HEK293T (cell line): ENCODE results near the gene STMP1.
"Not testable (repeated sequence)": the region's sequence is repeated elsewhere in the genome, so short reads cannot be mapped to it uniquely, and the experiment has no call there.

Experiments
- CTCF ChIA-PET: fragments of 350-600 bp; formaldehyde crosslinking; extraction: SDS; loops from one replicate; lab custom pipeline; 2021; ENCODE audit warnings: antibody characterized with exemption, inconsistent platforms; lab: Yijun Ruan, JAX
- POLR2A ChIA-PET: fragments of 350-600 bp; formaldehyde crosslinking; extraction: SDS; loops from one replicate; lab custom pipeline; 2020; ENCODE audit warnings: antibody characterized with exemption, inconsistent platforms; lab: Yijun Ruan, JAX
- DNase-seq: peaks from one replicate; pipeline ENCODE4 v3.0.0; 2012; ENCODE audit warnings: mixed read lengths; ENCODE audit errors: extremely low spot score
- ARNT ChIP-seq: fragments of 450-650 bp; IDR thresholded peaks from 2 replicates; pipeline ENCODE4 v1.6.1; 2017; ENCODE audit warnings: mild to moderate bottlenecking
- BHLHE40 ChIP-seq: fragments of 450-650 bp; IDR thresholded peaks from 2 replicates; pipeline ENCODE4 v1.6.1; 2016; ENCODE audit warnings: mild to moderate bottlenecking, moderate library complexity, borderline replicate concordance
- CTBP1 ChIP-seq: fragments of 450-650 bp; IDR thresholded peaks from 2 replicates; pipeline ENCODE4 v1.6.1; 2016; ENCODE audit warnings: borderline replicate concordance
- ELF4 ChIP-seq: fragments of 450-650 bp; IDR thresholded peaks from 2 replicates; pipeline ENCODE4 v1.6.1; 2017; ENCODE audit warnings: antibody characterized with exemption
- FOXA1 ChIP-seq: fragments of 450-650 bp; IDR thresholded peaks from 2 replicates; pipeline ENCODE4 v1.6.1; 2016; ENCODE audit warnings: mild to moderate bottlenecking
- FOXK2 ChIP-seq: fragments of 450-650 bp; IDR thresholded peaks from 2 replicates; pipeline ENCODE4 v1.6.1; 2016; ENCODE audit warnings: mild to moderate bottlenecking
- FOXM1 ChIP-seq: fragments of 450-650 bp; IDR thresholded peaks from 2 replicates; pipeline ENCODE4 v1.6.1; 2017; ENCODE audit warnings: mild to moderate bottlenecking, borderline replicate concordance
- HDGF ChIP-seq: fragments of 450-650 bp; IDR thresholded peaks from 2 replicates; pipeline ENCODE4 v1.6.1; 2017; ENCODE audit warnings: antibody characterized with exemption, borderline replicate concordance
- L3MBTL2 ChIP-seq: fragments of 450-650 bp; conservative IDR thresholded peaks from 2 replicates; pipeline ENCODE4 v1.6.1; 2016; ENCODE audit warnings: mild to moderate bottlenecking
- LEF1 ChIP-seq: fragments of 450-650 bp; IDR thresholded peaks from 2 replicates; pipeline ENCODE4 v1.6.1; 2017; ENCODE audit warnings: mild to moderate bottlenecking, borderline replicate concordance
- NFRKB ChIP-seq: fragments of 450-650 bp; IDR thresholded peaks from 2 replicates; pipeline ENCODE4 v1.6.1; 2016; ENCODE audit warnings: mild to moderate bottlenecking, moderate library complexity
- SP1 ChIP-seq: fragments of 450-650 bp; IDR thresholded peaks from 2 replicates; pipeline ENCODE4 v1.6.1; 2017
- SUZ12 ChIP-seq: fragments of 450-650 bp; IDR thresholded peaks from 2 replicates; pipeline ENCODE4 v1.6.1; 2016; ENCODE audit warnings: mild to moderate bottlenecking
- TARDBP ChIP-seq: fragments of 450-650 bp; IDR thresholded peaks from 2 replicates; pipeline ENCODE4 v1.6.1; 2016
- ZNF384 ChIP-seq: fragments of 450-650 bp; IDR thresholded peaks from 2 replicates; pipeline ENCODE4 v1.6.1; 2016
- TF ChIP-seq, protein P1 (sequence below): fragments of 450-650 bp; IDR thresholded peaks from 2 replicates; pipeline ENCODE4 v1.6.1; 2016

STMP1 gene

DNA sequence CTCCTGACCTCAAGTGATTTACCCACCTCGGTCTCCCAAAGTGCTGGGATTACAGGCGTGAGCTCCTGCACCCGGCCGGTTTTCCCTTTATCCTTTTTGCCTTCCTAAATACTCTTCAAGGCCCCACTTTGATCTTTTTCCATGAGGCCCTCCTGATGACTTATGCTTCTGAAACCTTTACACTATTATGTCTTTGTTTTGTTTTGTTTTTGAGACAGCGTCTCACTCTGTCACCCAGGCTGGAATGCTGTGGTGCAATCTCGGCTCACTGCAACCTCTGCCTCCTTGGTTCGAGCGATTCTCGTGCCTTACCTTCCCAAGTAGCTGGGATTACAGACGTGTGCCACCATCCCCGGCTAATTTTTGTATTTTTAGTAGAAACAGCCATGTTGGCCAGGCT, 3.8 kb downstream of the STMP1 start:
- TF ChIP-seq NFRKB (no peak), FOXM1 (no peak), SP1 (no peak), ZNF384 (no peak), L3MBTL2 (no peak), ARNT (no peak), HDGF (no peak), SUZ12 (no peak), FOXA1 (no peak), ELF4 (no peak), BHLHE40 (no peak), LEF1 (no peak), CTBP1 (no peak), TARDBP (no peak)
- TF ChIP-seq, protein P1, sequence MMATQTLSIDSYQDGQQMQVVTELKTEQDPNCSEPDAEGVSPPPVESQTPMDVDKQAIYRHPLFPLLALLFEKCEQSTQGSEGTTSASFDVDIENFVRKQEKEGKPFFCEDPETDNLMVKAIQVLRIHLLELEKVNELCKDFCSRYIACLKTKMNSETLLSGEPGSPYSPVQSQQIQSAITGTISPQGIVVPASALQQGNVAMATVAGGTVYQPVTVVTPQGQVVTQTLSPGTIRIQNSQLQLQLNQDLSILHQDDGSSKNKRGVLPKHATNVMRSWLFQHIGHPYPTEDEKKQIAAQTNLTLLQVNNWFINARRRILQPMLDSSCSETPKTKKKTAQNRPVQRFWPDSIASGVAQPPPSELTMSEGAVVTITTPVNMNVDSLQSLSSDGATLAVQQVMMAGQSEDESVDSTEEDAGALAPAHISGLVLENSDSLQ = no peak
- ChIA-PET CTCF (no interaction called here), POLR2A (no interaction called here)
- DNase-seq = no peak

DNA sequence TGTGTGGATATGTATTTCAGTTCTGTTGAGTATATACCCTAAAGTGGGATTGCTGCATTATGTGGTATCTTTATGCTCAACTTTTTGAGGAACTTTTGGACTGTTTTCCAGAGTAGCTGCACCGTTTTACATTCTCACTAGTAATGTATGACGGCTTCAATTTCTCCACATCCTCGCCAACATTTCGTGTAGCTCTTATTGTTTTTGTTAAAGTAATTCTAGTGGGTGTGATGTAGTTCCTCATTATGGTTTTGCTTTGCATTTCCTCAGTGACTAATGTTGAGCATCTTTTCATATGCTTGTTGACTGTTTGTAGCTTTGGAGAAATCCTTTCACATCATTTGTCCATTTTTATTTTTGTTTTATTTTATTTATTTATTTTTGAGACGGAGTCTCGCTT, 4.5 kb downstream of the STMP1 start:
- no peak for DNase-seq
- ChIA-PET CTCF (no interaction called here), POLR2A (no interaction called here)
- TF ChIP-seq L3MBTL2 = no peak
- TF ChIP-seq FOXM1 = no peak
- no peak for TF ChIP-seq LEF1
- TF ChIP-seq ZNF384 = no peak
- TF ChIP-seq ELF4 = no peak
- TF ChIP-seq HDGF = no peak
- TF ChIP-seq TARDBP = no peak
- no peak for TF ChIP-seq BHLHE40
- TF ChIP-seq FOXK2 = no peak
- no peak for TF ChIP-seq SUZ12
- no peak for TF ChIP-seq NFRKB
- TF ChIP-seq, protein P1 = no peak
- TF ChIP-seq SP1 = no peak
- no peak for TF ChIP-seq CTBP1

DNA sequence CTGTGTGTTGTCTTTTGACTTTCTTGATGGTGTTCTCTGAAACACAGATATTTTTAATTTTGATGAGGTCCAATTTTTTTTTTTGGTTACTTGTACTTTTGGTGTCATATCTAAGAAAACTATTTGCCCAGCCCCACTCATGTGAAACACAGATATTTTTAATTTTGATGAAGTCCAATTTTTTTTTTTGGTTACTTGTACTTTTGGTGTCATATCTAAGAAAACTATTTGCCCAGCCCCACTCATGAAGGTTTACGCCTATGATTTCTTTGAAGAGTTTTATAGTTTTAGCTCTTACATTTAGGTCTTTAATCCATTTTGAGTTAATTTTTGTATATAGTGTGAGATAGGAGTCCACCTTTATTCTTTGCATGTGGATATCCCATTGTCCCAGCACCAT, 5.3 kb downstream of the STMP1 start:
- POLR2A ChIA-PET, CTCF ChIA-PET: not testable (repeated sequence)

DNA sequence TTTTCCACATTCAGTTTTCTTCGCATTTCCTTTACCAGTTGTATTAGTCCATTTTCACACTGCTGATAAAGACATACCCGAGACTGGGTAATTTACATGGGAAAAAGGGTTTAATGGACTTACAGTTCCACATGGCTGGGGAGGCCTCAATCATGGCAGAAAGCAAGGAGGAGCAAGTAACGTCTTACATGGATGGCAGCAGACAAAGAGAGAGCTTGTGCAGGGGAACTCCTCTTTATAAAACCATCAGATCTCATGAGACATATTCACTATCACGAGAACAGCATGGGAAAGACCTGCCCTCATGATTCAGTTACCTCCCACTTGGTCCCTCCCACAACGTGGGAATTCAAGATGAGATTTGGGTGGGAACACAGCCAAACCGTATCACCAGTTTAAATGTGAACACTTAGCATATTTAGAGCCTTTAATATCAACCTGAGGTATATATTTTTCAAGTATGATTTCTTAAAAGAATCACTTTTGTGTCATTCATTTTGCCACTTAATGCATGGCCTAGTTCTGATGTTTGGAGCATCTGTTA, 6.6 kb downstream of the STMP1 start:
- POLR2A ChIA-PET, CTCF ChIA-PET, DNase-seq: not testable (repeated sequence)

More for the DNA sequence above, 5.3 kb downstream of the STMP1 start:
- DNase-seq = not testable (repeated sequence)

DNA sequence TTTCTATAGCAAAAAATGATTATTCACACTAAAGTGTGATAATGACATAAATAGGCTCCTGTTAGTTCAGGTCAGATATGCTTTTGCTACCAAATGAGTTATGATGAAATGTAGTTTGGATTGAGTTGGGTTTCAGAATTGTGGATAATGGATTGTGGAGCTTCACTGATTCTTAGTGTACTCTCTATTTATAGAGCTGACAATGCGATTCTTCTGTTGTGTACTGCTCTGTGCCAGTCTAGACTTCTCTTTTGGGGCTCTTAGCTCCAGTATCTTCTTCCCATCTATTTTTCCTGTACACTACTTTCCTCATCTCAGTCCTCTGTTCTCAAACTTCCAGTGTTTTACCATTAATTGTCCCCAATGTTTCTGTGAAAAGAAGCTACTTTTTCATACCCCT, 7.5 kb downstream of the STMP1 start:
- DNase-seq = no peak
- ChIA-PET POLR2A (interaction anchor here (1.0 to 2.6 kb wide), 2 partner anchors 8 to 45 kb away, joined by 3 to 14 read pairs; partner anchors contain the start of gene STMP1), CTCF (interaction anchor here (3.7 kb wide), 1 partner anchor 41 kb away, joined by 11 read pairs; no protein-coding TSS in a partner anchor)
- TF ChIP-seq L3MBTL2 (no peak), CTBP1 (no peak), SP1 (no peak), ARNT (no peak), HDGF (no peak), TARDBP (no peak), NFRKB (no peak), FOXA1 (no peak), LEF1 (no peak), SUZ12 (no peak), ELF4 (no peak), FOXM1 (no peak)
- TF ChIP-seq, protein P1 = no peak

DNA sequence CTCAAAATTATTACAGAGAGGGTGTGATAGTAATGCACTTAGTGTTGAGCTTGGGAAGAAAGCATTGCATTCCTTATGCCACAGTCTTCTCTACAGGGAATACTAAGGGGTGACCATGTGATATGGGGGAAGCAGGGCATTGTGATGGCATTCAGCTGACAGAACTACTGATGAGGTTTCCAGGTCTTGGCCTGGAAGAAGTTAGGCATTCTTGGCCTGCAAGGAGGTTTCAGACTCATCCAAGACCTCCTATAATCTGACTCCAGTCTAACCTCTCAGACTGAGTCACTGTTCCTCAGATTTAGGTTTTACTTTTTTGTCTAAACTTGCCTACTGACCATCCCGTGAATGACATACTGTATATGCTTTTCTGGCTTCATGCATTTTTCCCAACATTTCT, 7.9 kb downstream of the STMP1 start:
- no peak for DNase-seq
- ChIA-PET POLR2A (interaction anchor here (1.0 to 2.6 kb wide), 2 partner anchors 8 to 44 kb away, joined by 3 to 14 read pairs; partner anchors contain the start of gene STMP1), CTCF (interaction anchor here (3.7 kb wide), 1 partner anchor 41 kb away, joined by 11 read pairs; no protein-coding TSS in a partner anchor)
- TF ChIP-seq LEF1 (no peak), CTBP1 (no peak), SUZ12 (no peak), TARDBP (no peak)
